ENCODE data around the gene ARHGAP27.

DNA sequence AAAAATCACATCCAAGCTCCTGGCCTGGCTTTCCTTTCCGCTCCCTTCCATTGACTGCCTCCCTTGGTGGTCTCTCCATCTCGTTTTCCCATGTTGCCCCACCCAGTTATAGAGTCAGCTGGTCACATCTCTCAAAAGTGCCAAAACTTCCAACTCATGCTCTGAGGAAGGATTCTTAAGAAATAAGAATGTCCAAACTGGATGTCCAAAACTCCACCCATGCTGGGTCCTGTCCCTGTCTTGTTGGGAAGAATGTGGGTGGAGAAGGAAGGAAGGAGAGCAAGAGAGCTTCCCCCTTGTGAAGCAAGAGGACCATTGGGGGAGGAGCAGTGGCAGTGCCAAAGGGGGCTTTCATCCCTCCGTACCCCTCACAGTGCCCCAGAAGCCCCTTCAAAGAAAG lies 71.2 kb downstream of the ARHGAP27 start:
- TF ChIP-seq, protein P1, sequence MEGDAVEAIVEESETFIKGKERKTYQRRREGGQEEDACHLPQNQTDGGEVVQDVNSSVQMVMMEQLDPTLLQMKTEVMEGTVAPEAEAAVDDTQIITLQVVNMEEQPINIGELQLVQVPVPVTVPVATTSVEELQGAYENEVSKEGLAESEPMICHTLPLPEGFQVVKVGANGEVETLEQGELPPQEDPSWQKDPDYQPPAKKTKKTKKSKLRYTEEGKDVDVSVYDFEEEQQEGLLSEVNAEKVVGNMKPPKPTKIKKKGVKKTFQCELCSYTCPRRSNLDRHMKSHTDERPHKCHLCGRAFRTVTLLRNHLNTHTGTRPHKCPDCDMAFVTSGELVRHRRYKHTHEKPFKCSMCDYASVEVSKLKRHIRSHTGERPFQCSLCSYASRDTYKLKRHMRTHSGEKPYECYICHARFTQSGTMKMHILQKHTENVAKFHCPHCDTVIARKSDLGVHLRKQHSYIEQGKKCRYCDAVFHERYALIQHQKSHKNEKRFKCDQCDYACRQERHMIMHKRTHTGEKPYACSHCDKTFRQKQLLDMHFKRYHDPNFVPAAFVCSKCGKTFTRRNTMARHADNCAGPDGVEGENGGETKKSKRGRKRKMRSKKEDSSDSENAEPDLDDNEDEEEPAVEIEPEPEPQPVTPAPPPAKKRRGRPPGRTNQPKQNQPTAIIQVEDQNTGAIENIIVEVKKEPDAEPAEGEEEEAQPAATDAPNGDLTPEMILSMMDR (IDR thresholded peaks at IDR 0.05), result no peak
- TF ChIP-seq, protein P2, sequence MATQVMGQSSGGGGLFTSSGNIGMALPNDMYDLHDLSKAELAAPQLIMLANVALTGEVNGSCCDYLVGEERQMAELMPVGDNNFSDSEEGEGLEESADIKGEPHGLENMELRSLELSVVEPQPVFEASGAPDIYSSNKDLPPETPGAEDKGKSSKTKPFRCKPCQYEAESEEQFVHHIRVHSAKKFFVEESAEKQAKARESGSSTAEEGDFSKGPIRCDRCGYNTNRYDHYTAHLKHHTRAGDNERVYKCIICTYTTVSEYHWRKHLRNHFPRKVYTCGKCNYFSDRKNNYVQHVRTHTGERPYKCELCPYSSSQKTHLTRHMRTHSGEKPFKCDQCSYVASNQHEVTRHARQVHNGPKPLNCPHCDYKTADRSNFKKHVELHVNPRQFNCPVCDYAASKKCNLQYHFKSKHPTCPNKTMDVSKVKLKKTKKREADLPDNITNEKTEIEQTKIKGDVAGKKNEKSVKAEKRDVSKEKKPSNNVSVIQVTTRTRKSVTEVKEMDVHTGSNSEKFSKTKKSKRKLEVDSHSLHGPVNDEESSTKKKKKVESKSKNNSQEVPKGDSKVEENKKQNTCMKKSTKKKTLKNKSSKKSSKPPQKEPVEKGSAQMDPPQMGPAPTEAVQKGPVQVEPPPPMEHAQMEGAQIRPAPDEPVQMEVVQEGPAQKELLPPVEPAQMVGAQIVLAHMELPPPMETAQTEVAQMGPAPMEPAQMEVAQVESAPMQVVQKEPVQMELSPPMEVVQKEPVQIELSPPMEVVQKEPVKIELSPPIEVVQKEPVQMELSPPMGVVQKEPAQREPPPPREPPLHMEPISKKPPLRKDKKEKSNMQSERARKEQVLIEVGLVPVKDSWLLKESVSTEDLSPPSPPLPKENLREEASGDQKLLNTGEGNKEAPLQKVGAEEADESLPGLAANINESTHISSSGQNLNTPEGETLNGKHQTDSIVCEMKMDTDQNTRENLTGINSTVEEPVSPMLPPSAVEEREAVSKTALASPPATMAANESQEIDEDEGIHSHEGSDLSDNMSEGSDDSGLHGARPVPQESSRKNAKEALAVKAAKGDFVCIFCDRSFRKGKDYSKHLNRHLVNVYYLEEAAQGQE (IDR thresholded peaks at IDR 0.05; ENCODE audit: insufficient read depth in 1 of 2, low read depth in 2 of 2, low read length in 1 of 2), result no peak
- no peak for TF ChIP-seq POLR2AphosphoS5 (IDR thresholded peaks at IDR 0.05; ENCODE audit: low read depth, low read length)
